HEK293 (cell line): ENCODE measurements around the gene IL1RAPL1.

ENCODE experiments used
- CTCF ChIA-PET: fragments of 350-600 bp; formaldehyde crosslinking; extraction: SDS; loops from one replicate; lab custom pipeline; 2021; ENCODE audit warnings: antibody characterized with exemption; lab: Yijun Ruan, JAX
- POLR2A ChIA-PET: fragments of 300-600 bp; formaldehyde crosslinking; extraction: SDS; loops from one replicate; lab custom pipeline; 2020; ENCODE audit warnings: antibody characterized with exemption, inconsistent platforms; lab: Yijun Ruan, JAX
- H3K27ac ChIP-seq: fragments of 200-500 bp; sonication (Bioruptor generic); 2 replicates; pipeline ENCODE4 v1.5.1; 2014; ENCODE audit warnings: low read depth, low read length, control low read depth, inconsistent platforms; ENCODE audit errors: extremely low read depth
- H3K36me3 ChIP-seq, 2 experiments: fragments of 200-500 bp in 1 of 2; sonication (Bioruptor generic) in 1 of 2; 1 replicate in 1 of 2; 2 replicates in 1 of 2; pipeline ENCODE4 v1.5.1; 2014 to 2017; ENCODE audit warnings: inconsistent platforms in 2 of 2, low read length in 2 of 2; ENCODE audit not compliant: control insufficient read depth in 2 of 2, insufficient read depth in 1 of 2
- H3K4me1 ChIP-seq: fragments of 200-500 bp; sonication (Bioruptor generic); 2 replicates; pipeline ENCODE4 v1.5.1; 2014; ENCODE audit warnings: mild to moderate bottlenecking, low read length, inconsistent platforms; ENCODE audit not compliant: control insufficient read depth, insufficient read depth
- H3K4me3 ChIP-seq: 2 replicates; pipeline ENCODE4 v1.5.1; 2011; ENCODE audit warnings: low read depth, mild to moderate bottlenecking, control low read depth, low read length, moderate library complexity
- H3K9me3 ChIP-seq: fragments of 200-500 bp; sonication (Bioruptor generic); 2 replicates; pipeline ENCODE4 v1.5.1; 2014; ENCODE audit warnings: low read depth, low read length, inconsistent platforms; ENCODE audit not compliant: control insufficient read depth, insufficient read depth
- TCF7L2 ChIP-seq: IDR thresholded peaks from 2 replicates; pipeline ENCODE4 v1.6.1; 2011; ENCODE audit warnings: low read depth, mild to moderate bottlenecking, inconsistent platforms, low read length, moderate library complexity, borderline replicate concordance
- WT1 ChIP-seq: fragments of 450-650 bp; formaldehyde crosslinking; IDR thresholded peaks from 2 replicates; pipeline ENCODE4 v1.5.1; 2016; ENCODE audit warnings: missing biosample characterization, missing genetic modification characterization
- ZBTB48 ChIP-seq: fragments of 450-650 bp; formaldehyde crosslinking; IDR thresholded peaks from 2 replicates; pipeline ENCODE4 v1.5.1; 2016; ENCODE audit warnings: missing biosample characterization, missing genetic modification characterization
- ZFP41 ChIP-seq: fragments of 450-650 bp; formaldehyde crosslinking; IDR thresholded peaks from 2 replicates; pipeline ENCODE4 v1.5.1; 2016; ENCODE audit warnings: missing biosample characterization, missing genetic modification characterization, borderline replicate concordance
- ZNF114 ChIP-seq: fragments of 450-650 bp; formaldehyde crosslinking; IDR thresholded peaks from 2 replicates; pipeline ENCODE4 v1.5.0; 2017; ENCODE audit warnings: missing biosample characterization, missing genetic modification characterization
- ZNF140 ChIP-seq: fragments of 450-650 bp; formaldehyde crosslinking; IDR thresholded peaks from 2 replicates; pipeline ENCODE4 v1.5.1; 2016; ENCODE audit warnings: missing biosample characterization, missing genetic modification characterization
- ZNF155 ChIP-seq: fragments of 450-650 bp; formaldehyde crosslinking; IDR thresholded peaks from 2 replicates; pipeline ENCODE4 v1.5.1; 2016; ENCODE audit warnings: missing biosample characterization, missing genetic modification characterization
- ZNF23 ChIP-seq: fragments of 450-650 bp; formaldehyde crosslinking; IDR thresholded peaks from 2 replicates; pipeline ENCODE4 v1.5.1; 2016; ENCODE audit warnings: missing biosample characterization, missing genetic modification characterization, borderline replicate concordance
- ZNF248 ChIP-seq: fragments of 450-650 bp; formaldehyde crosslinking; IDR thresholded peaks from 2 replicates; pipeline ENCODE4 v1.5.1; 2017; ENCODE audit warnings: missing biosample characterization, missing genetic modification characterization
- ZNF354C ChIP-seq: fragments of 450-650 bp; formaldehyde crosslinking; IDR thresholded peaks from 2 replicates; pipeline ENCODE4 v1.5.1; 2016; ENCODE audit warnings: missing biosample characterization, missing genetic modification characterization, low read depth, borderline replicate concordance
- ZNF423 ChIP-seq: fragments of 450-650 bp; formaldehyde crosslinking; IDR thresholded peaks from 2 replicates; pipeline ENCODE4 v1.5.1; 2016; ENCODE audit warnings: missing biosample characterization, missing genetic modification characterization
- ZNF549 ChIP-seq: fragments of 450-650 bp; IDR thresholded peaks from 2 replicates; pipeline ENCODE4 v1.5.1; 2018; ENCODE audit warnings: missing biosample characterization, missing genetic modification characterization, mild to moderate bottlenecking, inconsistent platforms, moderate library complexity
- ZNF600 ChIP-seq: fragments of 450-650 bp; formaldehyde crosslinking; IDR thresholded peaks from 2 replicates; pipeline ENCODE4 v1.5.1; 2016; ENCODE audit warnings: missing biosample characterization, missing genetic modification characterization
- ZNF707 ChIP-seq: fragments of 450-650 bp; formaldehyde crosslinking; IDR thresholded peaks from 2 replicates; pipeline ENCODE4 v1.5.1; 2016; ENCODE audit warnings: missing biosample characterization, missing genetic modification characterization
- ZNF747 ChIP-seq: fragments of 450-650 bp; formaldehyde crosslinking; IDR thresholded peaks from 2 replicates; pipeline ENCODE4 v1.5.1; 2016; ENCODE audit warnings: missing biosample characterization, missing genetic modification characterization
- ZNF776 ChIP-seq: fragments of 450-650 bp; formaldehyde crosslinking; IDR thresholded peaks from 2 replicates; pipeline ENCODE4 v1.5.0; 2017; ENCODE audit warnings: missing biosample characterization, missing genetic modification characterization, borderline replicate concordance
- ZNF791 ChIP-seq: fragments of 450-650 bp; formaldehyde crosslinking; IDR thresholded peaks from 2 replicates; pipeline ENCODE4 v1.5.1; 2016; ENCODE audit warnings: missing biosample characterization, missing genetic modification characterization
- TF ChIP-seq, protein P1 (sequence below): fragments of 450-650 bp; formaldehyde crosslinking; IDR thresholded peaks from 2 replicates; pipeline ENCODE4 v1.5.1; 2016; ENCODE audit warnings: missing biosample characterization, missing genetic modification characterization
- TF ChIP-seq, protein P2 (sequence below): fragments of 450-650 bp; formaldehyde crosslinking; IDR thresholded peaks from 2 replicates; pipeline ENCODE4 v1.5.1; 2016; ENCODE audit warnings: missing biosample characterization, missing genetic modification characterization, low read depth
- TF ChIP-seq, protein P3 (sequence below): fragments of 450-650 bp; formaldehyde crosslinking; IDR thresholded peaks from 2 replicates; pipeline ENCODE4 v1.5.1; 2016; ENCODE audit warnings: missing biosample characterization, missing genetic modification characterization
- TF ChIP-seq, protein P4 (sequence below): fragments of 450-650 bp; formaldehyde crosslinking; IDR thresholded peaks from 2 replicates; pipeline ENCODE4 v1.5.1; 2017; ENCODE audit warnings: missing biosample characterization, missing genetic modification characterization
- TF ChIP-seq, protein P5 (sequence below): fragments of 450-650 bp; formaldehyde crosslinking; IDR thresholded peaks from 2 replicates; pipeline ENCODE4 v1.5.1; 2016; ENCODE audit warnings: missing biosample characterization, missing genetic modification characterization

IL1RAPL1 gene

DNA sequence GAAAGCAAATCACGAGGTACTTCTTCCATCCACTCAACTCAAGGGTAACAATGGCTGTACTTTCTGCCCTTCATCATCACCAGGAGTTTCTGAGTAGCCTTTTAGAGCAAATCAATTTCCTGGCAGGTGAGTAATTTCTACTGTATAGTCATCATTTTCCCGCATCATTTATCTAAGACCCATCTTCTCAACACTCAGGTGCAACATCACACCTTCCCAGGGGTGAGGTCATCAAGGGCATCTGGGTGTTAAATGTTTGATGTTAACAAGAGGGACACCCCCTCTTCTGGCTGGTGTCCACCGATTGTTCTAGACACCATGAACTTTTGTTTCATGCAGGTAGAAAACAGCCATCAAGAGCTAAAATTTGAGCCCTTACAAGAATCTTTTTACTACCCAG, 1314.8 kb downstream of the IL1RAPL1 start (continued):
- TF ChIP-seq ZFP41 = no peak
- TF ChIP-seq ZNF114 = no peak
- TF ChIP-seq, protein P1, sequence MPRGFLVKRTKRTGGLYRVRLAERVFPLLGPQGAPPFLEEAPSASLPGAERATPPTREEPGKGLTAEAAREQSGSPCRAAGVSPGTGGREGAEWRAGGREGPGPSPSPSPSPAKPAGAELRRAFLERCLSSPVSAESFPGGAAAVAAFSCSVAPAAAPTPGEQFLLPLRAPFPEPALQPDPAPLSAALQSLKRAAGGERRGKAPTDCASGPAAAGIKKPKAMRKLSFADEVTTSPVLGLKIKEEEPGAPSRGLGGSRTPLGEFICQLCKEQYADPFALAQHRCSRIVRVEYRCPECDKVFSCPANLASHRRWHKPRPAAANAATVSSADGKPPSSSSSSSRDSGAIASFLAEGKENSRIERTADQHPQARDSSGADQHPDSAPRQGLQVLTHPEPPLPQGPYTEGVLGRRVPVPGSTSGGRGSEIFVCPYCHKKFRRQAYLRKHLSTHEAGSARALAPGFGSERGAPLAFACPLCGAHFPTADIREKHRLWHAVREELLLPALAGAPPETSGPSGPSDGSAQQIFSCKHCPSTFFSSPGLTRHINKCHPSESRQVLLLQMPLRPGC (tag by site-specific recombination) = no peak
- no peak for TF ChIP-seq ZNF140 (tag by site-specific recombination)
- no peak for TF ChIP-seq TCF7L2
- TF ChIP-seq ZNF248 (tag by site-specific recombination) = no peak

DNA sequence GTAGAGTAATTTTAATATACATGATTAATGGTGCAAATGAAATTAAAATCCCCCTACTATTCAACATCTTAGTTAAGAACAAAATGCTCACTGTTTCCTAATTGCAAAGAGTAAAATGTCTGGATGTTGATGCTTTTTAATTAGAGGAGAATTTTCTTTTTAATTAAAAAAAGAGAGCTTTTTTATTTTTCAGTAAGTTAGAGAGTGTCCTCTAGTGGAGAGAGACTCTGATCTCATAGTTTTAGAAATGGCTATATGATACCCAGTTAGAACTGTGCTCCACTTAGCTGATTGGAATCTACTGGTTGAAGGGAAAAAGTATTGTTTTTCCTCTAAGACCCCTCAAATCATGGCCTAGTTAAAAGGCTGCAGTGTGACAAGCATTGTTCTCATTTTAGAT, 1316.1 kb downstream of the IL1RAPL1 start:
- Histone ChIP-seq H3K4me3 (no peak overlapping the region), H3K4me1 (no peaks in the 10 kb centered on the region), H3K27ac (no peak overlapping the region), H3K9me3 (no peaks in the 10 kb centered on the region; the same call in 1 of the 2 replicates), H3K36me3 (no peaks in the 10 kb centered on the region)
- no peak for TF ChIP-seq ZBTB48
- TF ChIP-seq WT1 (tag by site-specific recombination) = no peak
- no peak for TF ChIP-seq ZNF114
- TF ChIP-seq, protein P2, sequence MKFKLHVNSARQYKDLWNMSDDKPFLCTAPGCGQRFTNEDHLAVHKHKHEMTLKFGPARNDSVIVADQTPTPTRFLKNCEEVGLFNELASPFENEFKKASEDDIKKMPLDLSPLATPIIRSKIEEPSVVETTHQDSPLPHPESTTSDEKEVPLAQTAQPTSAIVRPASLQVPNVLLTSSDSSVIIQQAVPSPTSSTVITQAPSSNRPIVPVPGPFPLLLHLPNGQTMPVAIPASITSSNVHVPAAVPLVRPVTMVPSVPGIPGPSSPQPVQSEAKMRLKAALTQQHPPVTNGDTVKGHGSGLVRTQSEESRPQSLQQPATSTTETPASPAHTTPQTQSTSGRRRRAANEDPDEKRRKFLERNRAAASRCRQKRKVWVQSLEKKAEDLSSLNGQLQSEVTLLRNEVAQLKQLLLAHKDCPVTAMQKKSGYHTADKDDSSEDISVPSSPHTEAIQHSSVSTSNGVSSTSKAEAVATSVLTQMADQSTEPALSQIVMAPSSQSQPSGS (tag by site-specific recombination) = no peak
- no peak for TF ChIP-seq ZNF354C (tag by site-specific recombination)
- TF ChIP-seq, protein P3, sequence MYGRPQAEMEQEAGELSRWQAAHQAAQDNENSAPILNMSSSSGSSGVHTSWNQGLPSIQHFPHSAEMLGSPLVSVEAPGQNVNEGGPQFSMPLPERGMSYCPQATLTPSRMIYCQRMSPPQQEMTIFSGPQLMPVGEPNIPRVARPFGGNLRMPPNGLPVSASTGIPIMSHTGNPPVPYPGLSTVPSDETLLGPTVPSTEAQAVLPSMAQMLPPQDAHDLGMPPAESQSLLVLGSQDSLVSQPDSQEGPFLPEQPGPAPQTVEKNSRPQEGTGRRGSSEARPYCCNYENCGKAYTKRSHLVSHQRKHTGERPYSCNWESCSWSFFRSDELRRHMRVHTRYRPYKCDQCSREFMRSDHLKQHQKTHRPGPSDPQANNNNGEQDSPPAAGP (tag by site-specific recombination) = no peak
- no peak for TF ChIP-seq ZNF155 (tag by site-specific recombination)
- no peak for TF ChIP-seq ZNF707
- no peak for TF ChIP-seq ZNF549 (tag by site-specific recombination)
- TF ChIP-seq ZNF423 (tag by site-specific recombination) = no peak
- TF ChIP-seq, protein P4, sequence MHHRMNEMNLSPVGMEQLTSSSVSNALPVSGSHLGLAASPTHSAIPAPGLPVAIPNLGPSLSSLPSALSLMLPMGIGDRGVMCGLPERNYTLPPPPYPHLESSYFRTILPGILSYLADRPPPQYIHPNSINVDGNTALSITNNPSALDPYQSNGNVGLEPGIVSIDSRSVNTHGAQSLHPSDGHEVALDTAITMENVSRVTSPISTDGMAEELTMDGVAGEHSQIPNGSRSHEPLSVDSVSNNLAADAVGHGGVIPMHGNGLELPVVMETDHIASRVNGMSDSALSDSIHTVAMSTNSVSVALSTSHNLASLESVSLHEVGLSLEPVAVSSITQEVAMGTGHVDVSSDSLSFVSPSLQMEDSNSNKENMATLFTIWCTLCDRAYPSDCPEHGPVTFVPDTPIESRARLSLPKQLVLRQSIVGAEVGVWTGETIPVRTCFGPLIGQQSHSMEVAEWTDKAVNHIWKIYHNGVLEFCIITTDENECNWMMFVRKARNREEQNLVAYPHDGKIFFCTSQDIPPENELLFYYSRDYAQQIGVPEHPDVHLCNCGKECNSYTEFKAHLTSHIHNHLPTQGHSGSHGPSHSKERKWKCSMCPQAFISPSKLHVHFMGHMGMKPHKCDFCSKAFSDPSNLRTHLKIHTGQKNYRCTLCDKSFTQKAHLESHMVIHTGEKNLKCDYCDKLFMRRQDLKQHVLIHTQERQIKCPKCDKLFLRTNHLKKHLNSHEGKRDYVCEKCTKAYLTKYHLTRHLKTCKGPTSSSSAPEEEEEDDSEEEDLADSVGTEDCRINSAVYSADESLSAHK (tag by site-specific recombination) = no peak
- TF ChIP-seq, protein P5, sequence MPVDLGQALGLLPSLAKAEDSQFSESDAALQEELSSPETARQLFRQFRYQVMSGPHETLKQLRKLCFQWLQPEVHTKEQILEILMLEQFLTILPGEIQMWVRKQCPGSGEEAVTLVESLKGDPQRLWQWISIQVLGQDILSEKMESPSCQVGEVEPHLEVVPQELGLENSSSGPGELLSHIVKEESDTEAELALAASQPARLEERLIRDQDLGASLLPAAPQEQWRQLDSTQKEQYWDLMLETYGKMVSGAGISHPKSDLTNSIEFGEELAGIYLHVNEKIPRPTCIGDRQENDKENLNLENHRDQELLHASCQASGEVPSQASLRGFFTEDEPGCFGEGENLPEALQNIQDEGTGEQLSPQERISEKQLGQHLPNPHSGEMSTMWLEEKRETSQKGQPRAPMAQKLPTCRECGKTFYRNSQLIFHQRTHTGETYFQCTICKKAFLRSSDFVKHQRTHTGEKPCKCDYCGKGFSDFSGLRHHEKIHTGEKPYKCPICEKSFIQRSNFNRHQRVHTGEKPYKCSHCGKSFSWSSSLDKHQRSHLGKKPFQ (tag by site-specific recombination) = no peak
- no peak for TF ChIP-seq ZNF600 (tag by site-specific recombination)
- no peak for TF ChIP-seq ZNF747 (tag by site-specific recombination)
- TF ChIP-seq ZNF23 (tag by site-specific recombination) = no peak
- no peak for TF ChIP-seq ZNF776 (tag by site-specific recombination)
- TF ChIP-seq ZNF791 (tag by site-specific recombination) = no peak
- ChIA-PET CTCF (interaction anchor here (0.7 kb wide), 1 partner anchor 8 kb away, joined by 3 read pairs; no protein-coding TSS in a partner anchor), POLR2A (no interaction called here)
